Lung (tissue), 13 donors: ENCODE measurements around the gene NME4. TPM values are rescaled to one million over a fixed set of nuclear protein-coding genes. Genes with fewer than 3 reads are reported as not detected.

Experiments used
- ATAC-seq: fragments of 200-7000 bp; cut with Tn5 transposase; one replicate; pipeline ENCODE4 v1.9.1; 2020; ENCODE audit warnings: moderate number of reproducible peaks; ENCODE audit not compliant: insufficient read depth, low FRiP score
- DNase-seq, 3 donors: peaks; one replicate each; pipeline ENCODE4 v3.0.0-alpha.2; 2013 to 2017
- H3K27ac ChIP-seq, 2 donors: one replicate each; pipeline ENCODE4 v1.5.1; 2013; ENCODE audit warnings: mild to moderate bottlenecking in 2 of 2, moderate library complexity in 2 of 2, control low read depth in 1 of 2, inconsistent platforms in 1 of 2, low read depth in 1 of 2, low read length in 1 of 2
- H3K27me3 ChIP-seq, 3 donors: one replicate each; pipeline ENCODE4 v1.5.1; 2013; ENCODE audit warnings: low read length in 2 of 3; ENCODE audit not compliant: control insufficient read depth in 3 of 3, insufficient read depth in 3 of 3
- H3K36me3 ChIP-seq, 4 donors: one replicate each; pipeline ENCODE4 v1.5.1; 2013; ENCODE audit warnings: low read length in 4 of 4, mild to moderate bottlenecking in 1 of 4, moderate library complexity in 1 of 4; ENCODE audit not compliant: control insufficient read depth in 4 of 4, insufficient read depth in 4 of 4
- H3K4me1 ChIP-seq, 5 donors: one replicate each; pipeline ENCODE4 v1.5.1; 2013; ENCODE audit warnings: low read length in 5 of 5, mild to moderate bottlenecking in 2 of 5, moderate library complexity in 1 of 5; ENCODE audit not compliant: control insufficient read depth in 5 of 5, insufficient read depth in 5 of 5
- H3K4me3 ChIP-seq: one replicate; pipeline ENCODE4 v1.5.1; 2013; ENCODE audit warnings: mild to moderate bottlenecking, control low read depth, moderate library complexity
- H3K9ac ChIP-seq, 2 donors: one replicate each; pipeline ENCODE4 v1.5.1; 2013; ENCODE audit warnings: low read length in 2 of 2, control low read depth in 1 of 2; ENCODE audit not compliant: insufficient read depth in 1 of 2
- H3K9me3 ChIP-seq, 4 donors: one replicate each; pipeline ENCODE4 v1.5.1; 2013; ENCODE audit warnings: low read length in 3 of 4, mild to moderate bottlenecking in 1 of 4, moderate library complexity in 1 of 4; ENCODE audit not compliant: control insufficient read depth in 4 of 4, insufficient read depth in 3 of 4
- WGBS, 2 donors: extraction: QIAGEN DNeasy Blood & Tissue Kit; methylation state at CpG; one replicate each; pipeline ENCODE4 v1.1.7; 2013; 5-methylcytosine and 5-hydroxymethylcytosine counted together
- polyA plus RNA-seq, 2 donors: library from polyadenylated mRNA; stranded (reverse); fragments of 200-250 nt; gene quantifications; one replicate each; pipeline ENCODE4 v1.2.1, GENCODE V29; 2013
- small RNA-seq: library from RNA; depleted of rRNA; stranded (forward); fragments of <200 nt; gene quantifications from one replicate; pipeline ENCODE3, GENCODE V24; 2014; ENCODE audit warnings: low replicate concordance
- total RNA-seq, 2 donors: library from RNA; depleted of rRNA in 1 of 2; stranded (reverse); fragments of >200 nt in 1 of 2; gene quantifications; one replicate each; pipeline ENCODE4 v1.2.1, GENCODE V29; 2014 to 2021
- TF ChIP-seq, protein P1 (sequence below): IDR thresholded peaks from 2 replicates; pipeline ENCODE4 v1.5.1; 2012; ENCODE audit warnings: mild to moderate bottlenecking; ENCODE audit errors: control extremely low read depth, extremely low read depth
- donor health status: control.
- donor health status: control.
- donor health status: Bipolar disorder and iron deficiency.
- donor health status: healthy.
- donor health status: DM: yes; HTN: yes; CAD: no.

NME4 gene
- total and polyA plus RNA-seq, 4 donors, result 18.0 to 68.7 (median 65.8) TPM

DNA sequence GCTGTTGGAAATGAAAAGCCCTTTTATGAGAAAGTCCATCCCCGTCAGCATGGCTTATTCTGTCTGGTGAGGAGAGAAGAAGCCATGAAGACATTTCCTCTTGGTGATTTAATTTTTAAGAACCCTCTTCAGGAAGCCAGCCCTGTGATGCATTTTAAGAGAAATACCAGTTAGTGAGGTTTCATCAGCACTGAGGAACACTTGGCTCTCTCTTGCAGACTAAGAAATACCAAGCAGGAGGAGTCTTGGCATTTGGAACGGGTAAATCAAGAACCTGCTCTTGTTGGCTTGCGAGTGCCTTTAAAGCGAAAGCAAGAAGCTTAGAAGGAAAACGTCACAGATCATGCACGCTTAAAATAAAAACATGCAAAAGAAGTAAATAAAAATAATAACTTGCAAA is 46.0 kb downstream of the NME4 start:
- no peak overlapping the region for H3K9ac ChIP-seq
- no peak for DNase-seq
- H3K4me3 ChIP-seq, result no peak overlapping the region
- TF ChIP-seq, protein P1, sequence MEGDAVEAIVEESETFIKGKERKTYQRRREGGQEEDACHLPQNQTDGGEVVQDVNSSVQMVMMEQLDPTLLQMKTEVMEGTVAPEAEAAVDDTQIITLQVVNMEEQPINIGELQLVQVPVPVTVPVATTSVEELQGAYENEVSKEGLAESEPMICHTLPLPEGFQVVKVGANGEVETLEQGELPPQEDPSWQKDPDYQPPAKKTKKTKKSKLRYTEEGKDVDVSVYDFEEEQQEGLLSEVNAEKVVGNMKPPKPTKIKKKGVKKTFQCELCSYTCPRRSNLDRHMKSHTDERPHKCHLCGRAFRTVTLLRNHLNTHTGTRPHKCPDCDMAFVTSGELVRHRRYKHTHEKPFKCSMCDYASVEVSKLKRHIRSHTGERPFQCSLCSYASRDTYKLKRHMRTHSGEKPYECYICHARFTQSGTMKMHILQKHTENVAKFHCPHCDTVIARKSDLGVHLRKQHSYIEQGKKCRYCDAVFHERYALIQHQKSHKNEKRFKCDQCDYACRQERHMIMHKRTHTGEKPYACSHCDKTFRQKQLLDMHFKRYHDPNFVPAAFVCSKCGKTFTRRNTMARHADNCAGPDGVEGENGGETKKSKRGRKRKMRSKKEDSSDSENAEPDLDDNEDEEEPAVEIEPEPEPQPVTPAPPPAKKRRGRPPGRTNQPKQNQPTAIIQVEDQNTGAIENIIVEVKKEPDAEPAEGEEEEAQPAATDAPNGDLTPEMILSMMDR, result no peak
- no peaks in the 10 kb centered on the region for H3K4me1 ChIP-seq
- H3K27ac ChIP-seq, result no peak overlapping the region
- H3K9me3 ChIP-seq, result no peaks in the 10 kb centered on the region
- 77 to 82% methylated on average over 6 of the region's 6 CpGs for WGBS, 2 donors
- H3K36me3 ChIP-seq, result peaks cover 0 to 7% (median 5%) of the 10 kb centered on the region in 4 donors
- ATAC-seq, result no peak
- no peaks in the 10 kb centered on the region for H3K27me3 ChIP-seq

DNA sequence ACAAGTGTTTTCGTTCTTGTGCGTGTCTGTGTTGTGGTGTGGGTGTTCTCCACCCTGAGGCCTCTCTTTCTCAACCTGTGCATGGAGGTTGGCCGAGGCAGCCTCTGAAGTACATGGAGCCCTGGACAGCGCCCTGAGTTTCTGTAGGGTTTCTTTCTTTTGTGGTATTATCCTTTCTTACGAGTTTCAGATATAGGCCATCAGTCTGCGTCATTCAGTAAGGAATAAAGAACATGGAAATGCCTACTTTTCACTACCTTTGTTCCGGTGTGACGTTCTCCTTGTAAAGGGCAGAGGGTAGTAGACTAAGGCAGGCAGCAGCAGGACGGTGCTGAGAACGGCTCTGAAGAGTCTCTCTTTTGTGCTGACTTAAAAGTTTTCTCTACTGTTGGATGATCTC is 47.0 kb downstream of the NME4 start:
- Histone ChIP-seq H3K4me3 (no peak overlapping the region), H3K27ac (no peak overlapping the region), H3K27me3 (no peaks in the 10 kb centered on the region), H3K4me1 (no peaks in the 10 kb centered on the region), H3K9me3 (no peaks in the 10 kb centered on the region), H3K36me3 (peaks cover 0 to 7% (median 5%) of the 10 kb centered on the region in 4 donors), H3K9ac (no peak overlapping the region)
- DNase-seq (no peak), ATAC-seq (no peak)
- WGBS, 2 donors, result 91 to 95% methylated on average over 10 of the region's 10 CpGs
- TF ChIP-seq, protein P1, result no peak

DNA sequence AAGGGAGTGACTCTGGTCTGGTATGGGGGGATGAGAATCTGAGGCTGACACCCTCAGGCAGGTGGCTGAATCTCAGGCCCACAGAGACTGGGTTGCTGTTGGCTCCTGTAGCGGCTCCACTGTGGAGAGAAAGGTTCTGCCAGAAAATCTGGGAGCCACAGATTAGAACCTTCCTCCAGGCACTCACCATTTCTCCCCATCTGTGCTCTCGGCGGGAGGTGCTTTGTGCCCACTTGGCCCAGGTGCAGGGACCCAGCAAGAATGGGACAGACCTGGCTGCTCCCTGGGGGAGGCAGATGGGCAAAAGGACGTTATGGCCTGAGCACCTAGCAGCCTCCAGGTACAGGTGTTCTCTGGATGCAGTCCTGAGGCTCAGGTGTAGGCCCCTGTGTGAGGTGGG is 48.6 kb downstream of the NME4 start:
- DNase-seq, result no peak
- no peak overlapping the region for H3K4me3 ChIP-seq
- peaks cover 0 to 5% (median 3%) of the 10 kb centered on the region in 4 donors for H3K36me3 ChIP-seq
- H3K27me3 ChIP-seq, result no peaks in the 10 kb centered on the region
- WGBS, 2 donors, result 90 to 95% methylated on average over 4 of the region's 4 CpGs
- H3K9ac ChIP-seq, result no peak overlapping the region
- ATAC-seq, result no peak
- no peaks in the 10 kb centered on the region for H3K9me3 ChIP-seq
- TF ChIP-seq, protein P1, result no peak
- H3K4me1 ChIP-seq, result peaks cover 0 to 4% (median 0%) of the 10 kb centered on the region in 5 donors
- no peak overlapping the region for H3K27ac ChIP-seq

Small RNAs within 50 kb of the gene (small RNA-seq; reads per million reads assigned to genes)
- gene RF00019, result not detected

Other genes starting within 250 kb of the NME4 start
- 1 to 10 TPM in 1 of 2 donors, under 1 TPM in 1; 0.37 to 9.2 TPM for gene HBZ, start 244.6 kb upstream of the NME4 start, total RNA-seq
- gene HBZ, start 244.6 kb upstream of the NME4 start, polyA plus RNA-seq, result under 1 TPM in 1 of 2 donors, not detected in 1; 0.09 TPM
- 10 to 100 TPM in 1 of 2 donors, under 1 TPM in 1; 0.61 to 45.7 TPM for gene HBM, start 231.2 kb upstream of the NME4 start, total RNA-seq
- under 1 TPM in 1 of 2 donors, not detected in 1; 0.73 TPM for gene HBM, start 231.2 kb upstream of the NME4 start, polyA plus RNA-seq
- gene HBA2, start 224.3 kb upstream of the NME4 start, total RNA-seq, result 1,000 to 10,000 TPM in 1 of 2 donors, 100 to 1,000 TPM in 1; 671 to 4,737 TPM
- gene HBA2, start 224.3 kb upstream of the NME4 start, polyA plus RNA-seq, result 100 to 1,000 TPM; 126 to 973 TPM
- 1,000 to 10,000 TPM in 1 of 2 donors, 100 to 1,000 TPM in 1; 627 to 2,695 TPM for gene HBA1, start 220.5 kb upstream of the NME4 start, total RNA-seq
- gene HBA1, start 220.5 kb upstream of the NME4 start, polyA plus RNA-seq, result 100 to 1,000 TPM in 1 of 2 donors, 10 to 100 TPM in 1; 38.1 to 273 TPM
- gene HBQ1, start 216.7 kb upstream of the NME4 start, total RNA-seq, result 1 to 10 TPM in 1 of 2 donors, not detected in 1; 2.3 TPM
- gene HBQ1, start 216.7 kb upstream of the NME4 start, polyA plus RNA-seq, result under 1 TPM in 1 of 2 donors, not detected in 1; 0.35 TPM
- 100 to 1,000 TPM in 1 of 2 donors, 10 to 100 TPM in 1; 56.3 to 115 TPM for gene LUC7L, start 167.8 kb upstream of the NME4 start, total RNA-seq
- 100 to 1,000 TPM in 1 of 2 donors, 10 to 100 TPM in 1; 35.2 to 105 TPM for gene LUC7L, start 167.8 kb upstream of the NME4 start, polyA plus RNA-seq
- 10 to 100 TPM; 67.1 to 78.5 TPM for gene FAM234A, start 162.4 kb upstream of the NME4 start, total RNA-seq
- 10 to 100 TPM; 41.5 to 52.4 TPM for gene FAM234A, start 162.4 kb upstream of the NME4 start, polyA plus RNA-seq
- gene RGS11, start 121.3 kb upstream of the NME4 start, total RNA-seq, result 1 to 10 TPM; 2.6 to 3.9 TPM
- 1 to 10 TPM; 1.8 to 5.6 TPM for gene RGS11, start 121.3 kb upstream of the NME4 start, polyA plus RNA-seq
- gene ARHGDIG, start 116.6 kb upstream of the NME4 start, total RNA-seq, result under 1 TPM in 1 of 2 donors, not detected in 1; 0.58 TPM
- gene ARHGDIG, start 116.6 kb upstream of the NME4 start, polyA plus RNA-seq, result under 1 TPM; 0.07 to 0.26 TPM
- gene PDIA2, start 114.0 kb upstream of the NME4 start, total RNA-seq, result under 1 TPM; 0.20 to 0.28 TPM
- under 1 TPM; 0.19 to 0.65 TPM for gene PDIA2, start 114.0 kb upstream of the NME4 start, polyA plus RNA-seq
- gene AXIN1, start 44.5 kb upstream of the NME4 start, total RNA-seq, result 10 to 100 TPM; 16.9 to 25.9 TPM
- gene AXIN1, start 44.5 kb upstream of the NME4 start, polyA plus RNA-seq, result 10 to 100 TPM; 18.5 to 20.2 TPM
- gene MRPL28, start 26.7 kb upstream of the NME4 start, total RNA-seq, result 10 to 100 TPM; 31.9 to 65.0 TPM
- 10 to 100 TPM; 89.4 to 98.9 TPM for gene MRPL28, start 26.7 kb upstream of the NME4 start, polyA plus RNA-seq
- gene PGAP6, start 15.2 kb upstream of the NME4 start, total RNA-seq, result 10 to 100 TPM; 38.0 to 71.5 TPM
- gene PGAP6, start 15.2 kb upstream of the NME4 start, polyA plus RNA-seq, result 10 to 100 TPM; 64.8 to 100.0 TPM
- gene DECR2, start 4.7 kb downstream of the NME4 start, total RNA-seq, result 10 to 100 TPM in 1 of 2 donors, 1 to 10 TPM in 1; 5.2 to 18.3 TPM
- 10 to 100 TPM; 13.3 to 18.1 TPM for gene DECR2, start 4.7 kb downstream of the NME4 start, polyA plus RNA-seq
- 10 to 100 TPM; 20.8 to 38.3 TPM for gene RAB11FIP3, start 28.4 kb downstream of the NME4 start, total RNA-seq
- gene RAB11FIP3, start 28.4 kb downstream of the NME4 start, polyA plus RNA-seq, result 10 to 100 TPM; 20.7 to 22.2 TPM
- 10 to 100 TPM; 14.4 to 64.1 TPM for gene CAPN15, start 130.5 kb downstream of the NME4 start, total RNA-seq
- gene CAPN15, start 130.5 kb downstream of the NME4 start, polyA plus RNA-seq, result 10 to 100 TPM; 37.2 to 40.6 TPM
- gene PRR35, start 163.2 kb downstream of the NME4 start, total RNA-seq, result not detected
- not detected for gene PRR35, start 163.2 kb downstream of the NME4 start, polyA plus RNA-seq
- gene NHLRC4, start 169.8 kb downstream of the NME4 start, total RNA-seq, result 1 to 10 TPM; 7.0 to 8.6 TPM
- gene NHLRC4, start 169.8 kb downstream of the NME4 start, polyA plus RNA-seq, result 1 to 10 TPM; 2.3 to 4.5 TPM
- 10 to 100 TPM; 34.9 to 81.2 TPM for gene PIGQ, start 172.8 kb downstream of the NME4 start, total RNA-seq
- 10 to 100 TPM; 41.5 to 98.2 TPM for gene PIGQ, start 172.8 kb downstream of the NME4 start, polyA plus RNA-seq
- 10 to 100 TPM; 25.1 to 58.9 TPM for gene RAB40C, start 192.9 kb downstream of the NME4 start, total RNA-seq
- gene RAB40C, start 192.9 kb downstream of the NME4 start, polyA plus RNA-seq, result 10 to 100 TPM; 34.0 to 53.8 TPM
- 1 to 10 TPM in 1 of 2 donors, under 1 TPM in 1; 0.31 to 2.5 TPM for gene WFIKKN1, start 233.8 kb downstream of the NME4 start, total RNA-seq
- under 1 TPM; 0.44 to 0.79 TPM for gene WFIKKN1, start 233.8 kb downstream of the NME4 start, polyA plus RNA-seq
- gene METTL26, start 239.1 kb downstream of the NME4 start, total RNA-seq, result 10 to 100 TPM; 36.1 to 89.8 TPM
- 100 to 1,000 TPM; 138 to 200 TPM for gene METTL26, start 239.1 kb downstream of the NME4 start, polyA plus RNA-seq
- gene MCRIP2, start 244.6 kb downstream of the NME4 start, total RNA-seq, result 10 to 100 TPM in 1 of 2 donors, 1 to 10 TPM in 1; 9.1 to 61.6 TPM
- 100 to 1,000 TPM in 1 of 2 donors, 10 to 100 TPM in 1; 45.0 to 109 TPM for gene MCRIP2, start 244.6 kb downstream of the NME4 start, polyA plus RNA-seq